B cell (primary cell): ENCODE data around the gene TMEM45A. TPM values are rescaled to one million over a fixed set of nuclear protein-coding genes. Genes with fewer than 3 reads are reported as not detected.

Experiments used
- ATAC-seq: fragments of 200-7000 bp; cut with Tn5 transposase; one replicate; pipeline ENCODE4 v1.10.0; 2021; ENCODE audit warnings: low read depth, mild to moderate bottlenecking, moderate number of reproducible peaks, moderate library complexity
- CTCF ChIA-PET: fragments of 350-600 bp; sonication (Branson Sonifier 250); formaldehyde crosslinking; loops from one replicate; lab custom pipeline; 2021; ENCODE audit warnings: antibody characterized with exemption, inconsistent platforms; lab: Charles Lee
- POLR2A ChIA-PET: fragments of 350-600 bp; sonication (Branson Sonifier 250); formaldehyde crosslinking; loops from one replicate; lab custom pipeline; 2021; ENCODE audit warnings: antibody characterized with exemption; lab: Charles Lee
- DNase-seq: peaks from one replicate; pipeline ENCODE4 v3.0.0; 2013
- H2AFZ ChIP-seq: 2 replicates; pipeline ENCODE4 v1.6.1; 2012; ENCODE audit warnings: mild to moderate bottlenecking, low read depth, low read length; ENCODE audit not compliant: insufficient read depth, poor library complexity, severe bottlenecking
- H3K27ac ChIP-seq, 2 donors: 1 replicate in 1 of 2; 2 replicates in 1 of 2; pipeline ENCODE4 v1.5.1; 2012 to 2013; ENCODE audit warnings: low read length in 2 of 2, mild to moderate bottlenecking in 2 of 2, moderate library complexity in 1 of 2
- H3K27me3 ChIP-seq, 4 experiments: fragments of 200-600 bp in 1 of 4; sonication (generic) in 1 of 4; replicated peaks in 1 of 4; 1 replicate in 2 of 4; 2 replicates in 2 of 4; pipeline versions ENCODE4 v1.6.1 to v1.7.0; 2013 to 2016; ENCODE audit warnings: low read length in 3 of 4, mild to moderate bottlenecking in 2 of 4, mixed read lengths in 1 of 4, moderate library complexity in 1 of 4; ENCODE audit not compliant: insufficient read depth in 4 of 4, control insufficient read depth in 3 of 4; ENCODE audit errors: control extremely low read depth in 1 of 4
- H3K36me3 ChIP-seq, 2 experiments: replicated peaks in 1 of 2; 1 replicate in 1 of 2; 2 replicates in 1 of 2; pipeline versions ENCODE4 v1.6.1 to v1.7.1; 2013; ENCODE audit warnings: low read length in 1 of 2; ENCODE audit not compliant: insufficient read depth in 2 of 2, control insufficient read depth in 1 of 2; ENCODE audit errors: control extremely low read depth in 1 of 2, extremely low read depth in 1 of 2
- H3K4me1 ChIP-seq, 2 donors: fragments of 200-600 bp in 1 of 2; sonication (generic) in 1 of 2; 1 replicate in 1 of 2; 2 replicates in 1 of 2; pipeline versions ENCODE4 v1.5.1 to v1.6.1; 2013 to 2017; ENCODE audit warnings: low read length in 2 of 2; ENCODE audit not compliant: control insufficient read depth in 2 of 2, insufficient read depth in 2 of 2
- H3K4me2 ChIP-seq: replicated peaks from 2 replicates; pipeline ENCODE3; 2012; ENCODE audit warnings: mild to moderate bottlenecking, low read depth, low read length; ENCODE audit not compliant: poor library complexity, severe bottlenecking
- H3K4me3 ChIP-seq, 5 experiments: fragments of 200-600 bp in 1 of 5; sonication (generic) in 1 of 5; 1 replicate in 3 of 5; 2 replicates in 2 of 5; pipeline versions ENCODE4 v1.5.1 to v1.7.0; 2011 to 2016; ENCODE audit warnings: low read length in 4 of 5, mild to moderate bottlenecking in 4 of 5, low read depth in 2 of 5, control low read depth in 1 of 5, moderate library complexity in 1 of 5; ENCODE audit not compliant: insufficient read depth in 1 of 5; ENCODE audit errors: control extremely low read depth in 1 of 5, extremely low read depth in 1 of 5
- H3K79me2 ChIP-seq: fragments of 200-600 bp; sonication (generic); one replicate; pipeline ENCODE4 v1.6.0; 2016; ENCODE audit warnings: low read length; ENCODE audit not compliant: control insufficient read depth, insufficient read depth
- H3K9ac ChIP-seq: fragments of 200-600 bp; sonication (generic); 2 replicates; pipeline ENCODE4 v1.6.1; 2017; ENCODE audit warnings: mild to moderate bottlenecking, low read length, moderate library complexity
- H3K9me3 ChIP-seq, 3 donors: one replicate each; pipeline versions ENCODE4 v1.6.1 to v1.7.1; 2013; ENCODE audit warnings: low read length in 2 of 3; ENCODE audit not compliant: control insufficient read depth in 2 of 3, insufficient read depth in 1 of 3; ENCODE audit errors: control extremely low read depth in 1 of 3
- H4K20me1 ChIP-seq: 2 replicates; pipeline ENCODE4 v1.6.0; 2012; ENCODE audit warnings: mild to moderate bottlenecking, low read length; ENCODE audit not compliant: insufficient read depth, control insufficient read depth, poor library complexity, severe bottlenecking
- H3K27ac Mint-ChIP-seq: one replicate; pipeline ENCODE4 v1.8.0; 2021; ENCODE audit warnings: mixed read lengths
- H3K27me3 Mint-ChIP-seq: one replicate; pipeline ENCODE4 v1.8.0; 2021; ENCODE audit warnings: mixed read lengths
- H3K4me1 Mint-ChIP-seq: one replicate; pipeline ENCODE4 v1.8.0; 2021; ENCODE audit warnings: mixed read lengths
- H3K4me3 Mint-ChIP-seq: one replicate; pipeline ENCODE4 v1.8.0; 2021; ENCODE audit warnings: mixed read lengths
- H3K9me3 Mint-ChIP-seq: one replicate; pipeline ENCODE4 v1.8.0; 2022; ENCODE audit warnings: mixed read lengths; ENCODE audit not compliant: insufficient read depth
- EZH2 ChIP-seq: IDR thresholded peaks from 2 replicates; pipeline ENCODE4 v1.6.1; 2012; ENCODE audit warnings: borderline replicate concordance, low read depth, mild to moderate bottlenecking, moderate library complexity, low read length; ENCODE audit not compliant: insufficient read depth, poor library complexity, severe bottlenecking
- WGBS: methylation state at CpG from one replicate; pipeline ENCODE4 v1.1.5; 2013; ENCODE audit warnings: missing lambda C conversion rate; ENCODE audit not compliant: insufficient coverage; 5-methylcytosine and 5-hydroxymethylcytosine counted together
- intact Hi-C: fragments of 100-400 bp; cut with micrococcal nuclease; formaldehyde crosslinking; loops from one replicate; pipeline ENCODE4 v1.10.0; 2022
- polyA plus RNA-seq: library from polyadenylated mRNA; depleted of rRNA; stranded (reverse); fragments of >200 nt; gene quantifications from 2 replicates; pipeline ENCODE4 v1.2.3, GENCODE V29; 2012
- total RNA-seq, 2 donors: library from RNA; stranded (reverse); fragments of 120-200 nt in 1 of 2; gene quantifications; 1 replicate in 1 of 2; 2 replicates in 1 of 2; pipeline versions ENCODE4 v1.2.3 to v1.2.4, GENCODE V29; 2013 to 2022
- TF ChIP-seq, protein P1 (sequence below): fragments of 200-600 bp; IDR thresholded peaks from one replicate; pipeline ENCODE4 v1.8.0; 2022; ENCODE audit warnings: antibody characterized with exemption, mild to moderate bottlenecking

TMEM45A gene
- total and polyA plus RNA-seq, 2 donors (not counting 1 experiment from before 2014, with no cell fraction given), result 0.20 TPM; not detected in 1

DNA sequence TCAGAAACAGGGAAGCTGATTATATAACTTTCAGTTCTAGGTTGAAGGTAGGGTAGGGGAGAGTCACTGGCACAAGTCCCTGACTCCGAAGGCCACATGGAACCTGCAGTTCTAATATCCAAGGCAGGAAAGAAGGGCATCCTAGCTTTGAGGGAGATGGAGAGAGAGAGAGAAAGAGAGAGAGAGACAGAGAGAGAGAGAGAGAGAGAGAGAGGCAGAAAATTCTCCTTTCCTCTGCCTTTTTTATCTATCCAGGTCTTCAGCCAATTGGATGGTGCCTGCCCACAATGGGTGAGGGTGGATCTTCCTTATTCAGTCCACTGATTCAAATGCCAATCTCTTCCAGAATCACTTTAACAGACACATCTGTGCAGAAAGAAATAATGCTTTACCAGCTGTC lies 35.7 kb upstream of the TMEM45A start:
- no peaks in the 10 kb centered on the region for H4K20me1 ChIP-seq
- ChIA-PET CTCF (no interaction called here), POLR2A (no interaction called here)
- TF ChIP-seq, protein P1, sequence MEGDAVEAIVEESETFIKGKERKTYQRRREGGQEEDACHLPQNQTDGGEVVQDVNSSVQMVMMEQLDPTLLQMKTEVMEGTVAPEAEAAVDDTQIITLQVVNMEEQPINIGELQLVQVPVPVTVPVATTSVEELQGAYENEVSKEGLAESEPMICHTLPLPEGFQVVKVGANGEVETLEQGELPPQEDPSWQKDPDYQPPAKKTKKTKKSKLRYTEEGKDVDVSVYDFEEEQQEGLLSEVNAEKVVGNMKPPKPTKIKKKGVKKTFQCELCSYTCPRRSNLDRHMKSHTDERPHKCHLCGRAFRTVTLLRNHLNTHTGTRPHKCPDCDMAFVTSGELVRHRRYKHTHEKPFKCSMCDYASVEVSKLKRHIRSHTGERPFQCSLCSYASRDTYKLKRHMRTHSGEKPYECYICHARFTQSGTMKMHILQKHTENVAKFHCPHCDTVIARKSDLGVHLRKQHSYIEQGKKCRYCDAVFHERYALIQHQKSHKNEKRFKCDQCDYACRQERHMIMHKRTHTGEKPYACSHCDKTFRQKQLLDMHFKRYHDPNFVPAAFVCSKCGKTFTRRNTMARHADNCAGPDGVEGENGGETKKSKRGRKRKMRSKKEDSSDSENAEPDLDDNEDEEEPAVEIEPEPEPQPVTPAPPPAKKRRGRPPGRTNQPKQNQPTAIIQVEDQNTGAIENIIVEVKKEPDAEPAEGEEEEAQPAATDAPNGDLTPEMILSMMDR, result no peak
- no peak for TF ChIP-seq EZH2
- no peaks in the 10 kb centered on the region for H3K9me3 ChIP-seq
- Mint-ChIP-seq H3K4me1 (no peaks in the 10 kb centered on the region), H3K27ac (no peak overlapping the region), H3K27me3 (no peaks in the 10 kb centered on the region), H3K9me3 (no peaks in the 10 kb centered on the region), H3K4me3 (no peak overlapping the region)
- no peaks in the 10 kb centered on the region for H3K79me2 ChIP-seq
- no peak overlapping the region for H3K4me2 ChIP-seq
- H3K4me3 ChIP-seq, result no peak overlapping the region
- H3K36me3 ChIP-seq, result no peaks in the 10 kb centered on the region
- no peak overlapping the region for H3K27ac ChIP-seq
- no peak overlapping the region for H3K9ac ChIP-seq
- H3K4me1 ChIP-seq, result no peaks in the 10 kb centered on the region
- DNase-seq, result no peak
- no peak for ATAC-seq
- intact Hi-C loops, result no loop called here
- no peak overlapping the region for H2AFZ ChIP-seq
- H3K27me3 ChIP-seq, result no peaks in the 10 kb centered on the region
- WGBS, result 92% methylated on average over 1 of the region's 1 CpG

DNA sequence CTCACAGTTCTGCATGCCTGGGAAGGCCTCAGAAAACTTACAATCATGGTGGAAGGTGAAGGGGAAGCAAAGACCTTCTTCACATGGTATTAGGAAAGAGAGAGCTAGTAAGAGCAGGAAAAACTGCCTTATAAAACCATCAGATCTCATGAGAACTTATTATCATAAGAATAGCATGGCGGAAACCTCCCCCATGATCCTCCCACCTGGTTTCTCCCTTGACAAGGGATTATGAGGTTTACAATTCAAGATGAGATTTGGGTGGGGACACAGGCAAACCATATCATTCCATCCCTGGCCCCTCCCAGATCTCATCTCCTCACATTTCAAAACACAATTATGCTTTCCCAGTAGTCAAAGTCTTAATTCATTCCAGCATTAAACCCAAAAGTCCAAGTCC lies 34.6 kb upstream of the TMEM45A start:
- no peak overlapping the region for H3K27ac ChIP-seq
- no peaks in the 10 kb centered on the region for H3K27me3 ChIP-seq
- no peaks in the 10 kb centered on the region for H3K9me3 ChIP-seq
- H4K20me1 ChIP-seq, result no peaks in the 10 kb centered on the region
- Mint-ChIP-seq H3K27ac (no peak overlapping the region), H3K4me3 (no peak overlapping the region), H3K4me1 (no peaks in the 10 kb centered on the region), H3K9me3 (no peaks in the 10 kb centered on the region), H3K27me3 (no peaks in the 10 kb centered on the region)
- no peak overlapping the region for H2AFZ ChIP-seq
- POLR2A ChIA-PET, result no interaction called here
- DNase-seq (no peak), ATAC-seq (no peak)
- no peak overlapping the region for H3K4me2 ChIP-seq
- no peak overlapping the region for H3K4me3 ChIP-seq
- H3K36me3 ChIP-seq, result no peaks in the 10 kb centered on the region
- intact Hi-C loops, result no loop called here
- no peaks in the 10 kb centered on the region for H3K4me1 ChIP-seq
- no CpG with 5 or more reads among the region's 1 CpG for WGBS
- CTCF ChIA-PET, result no interaction called here
- TF ChIP-seq, protein P1, result no peak
- TF ChIP-seq EZH2, result no peak
- no peak overlapping the region for H3K9ac ChIP-seq
- H3K79me2 ChIP-seq, result no peaks in the 10 kb centered on the region
